ENCODE measurements around the gene TMPRSS2. TPM values are rescaled to one million over a fixed set of nuclear protein-coding genes. Genes with fewer than 3 reads are reported as not detected.

Gene TMPRSS2
- total RNA-seq, 1 donor from 2014 or later = not detected

DNA sequence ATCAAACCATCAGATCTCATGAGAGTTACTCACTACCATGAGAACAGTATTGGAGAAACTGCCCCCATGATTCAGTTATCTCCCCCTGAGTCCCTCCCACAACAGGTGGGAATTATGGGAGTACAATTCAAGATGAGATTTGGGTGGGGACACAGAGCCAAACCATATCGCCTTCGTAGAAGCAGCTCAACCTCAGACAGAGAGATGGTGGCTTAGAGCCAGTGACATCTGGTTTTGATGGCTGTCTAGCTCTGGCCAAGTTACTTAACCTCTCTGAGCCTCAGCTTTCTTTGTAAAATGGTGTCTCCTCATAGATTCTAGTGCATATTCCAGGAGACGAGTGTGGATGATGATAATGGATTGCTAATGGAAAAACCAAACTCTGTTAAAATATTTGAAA, 54.8 kb downstream of the TMPRSS2 start:
- no peak overlapping the region for H3K4me3 ChIP-seq
- H3K27ac ChIP-seq (replicated peaks) = no peak overlapping the region
- no peaks in the 10 kb centered on the region for H3K9me3 ChIP-seq (replicated peaks)
- H3K27me3 ChIP-seq (ENCODE audit: low read depth) = no peaks in the 10 kb centered on the region
- no peak for TF ChIP-seq CTCF (IDR thresholded peaks at IDR 0.05; ENCODE audit: borderline replicate concordance)
- intact Hi-C loops (cut with micrococcal nuclease) = no loop called here
- no peak for DNase-seq
- H3K36me3 ChIP-seq = peaks cover 77% of the 10 kb centered on the region
- no peaks in the 10 kb centered on the region for H3K4me1 ChIP-seq

DNA sequence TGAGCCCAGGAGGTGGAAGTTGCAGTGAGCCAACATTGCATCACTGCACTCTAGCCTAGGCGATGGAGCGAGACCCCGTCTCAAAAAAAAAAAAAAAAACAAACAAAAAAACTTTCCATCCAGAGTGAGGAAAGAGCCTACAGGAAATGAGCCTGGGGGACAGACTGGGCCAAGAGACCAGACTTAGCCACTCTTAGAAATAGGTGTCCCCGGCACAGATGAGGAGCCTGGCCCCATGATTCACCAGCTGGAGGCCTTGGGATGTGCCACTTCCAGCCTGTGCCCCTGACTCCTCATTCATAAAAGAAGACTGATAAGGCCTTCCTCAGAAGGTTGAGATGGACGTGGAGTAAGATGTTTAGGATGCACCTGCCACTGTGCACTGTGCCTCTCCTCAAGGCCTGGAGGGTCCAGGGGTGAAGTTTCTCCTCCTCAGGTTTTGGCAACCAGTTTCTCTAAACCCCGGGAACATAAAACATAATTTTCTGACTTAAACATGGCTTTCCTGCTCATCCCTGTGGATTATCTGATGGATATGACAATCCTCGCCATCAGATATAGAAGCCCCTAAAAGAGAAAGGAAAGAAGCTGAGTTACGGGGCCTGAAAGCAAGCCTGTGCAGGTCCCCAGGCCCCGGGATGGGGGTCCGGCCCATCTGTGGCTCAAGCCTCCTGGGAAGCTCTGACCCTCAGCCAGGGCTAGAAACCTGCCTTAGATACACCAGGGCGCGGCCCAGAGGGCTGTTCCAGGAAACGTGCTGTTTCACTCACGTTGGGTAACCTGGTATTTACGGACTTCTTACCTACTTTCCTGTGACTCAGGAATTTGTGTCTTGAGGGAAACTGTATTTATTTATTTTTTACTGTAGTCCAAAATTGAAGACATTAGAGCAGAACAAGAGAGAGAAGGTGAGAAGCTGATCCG, 55.9 kb downstream of the TMPRSS2 start:
- DNase-seq = no peak
- H3K36me3 ChIP-seq = peaks cover 76% of the 10 kb centered on the region
- intact Hi-C loops (cut with micrococcal nuclease) = no loop called here

DNA sequence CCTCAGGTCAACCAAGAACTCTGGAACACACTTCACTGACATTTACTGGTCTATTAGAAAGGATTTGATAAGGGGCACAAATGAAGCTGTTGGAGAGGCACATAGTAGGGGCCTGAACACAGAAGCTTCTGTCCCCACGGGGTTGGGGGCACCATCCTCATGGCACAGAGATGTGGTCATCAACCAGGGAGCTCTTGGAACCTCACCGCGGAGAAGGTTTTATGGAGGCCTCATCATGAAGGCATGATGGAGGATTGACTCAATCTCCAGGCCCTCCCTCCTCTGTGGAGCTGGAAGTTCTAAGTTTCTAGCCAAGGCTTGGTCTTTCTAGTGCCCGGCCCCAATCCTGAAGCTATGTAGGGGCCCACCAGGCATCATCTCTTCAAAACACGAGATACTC, 58.3 kb downstream of the TMPRSS2 start:
- intact Hi-C loops (cut with micrococcal nuclease) = no loop called here
- no peak for DNase-seq
- H3K4me1 ChIP-seq = no peaks in the 10 kb centered on the region
- TF ChIP-seq CTCF (IDR thresholded peaks at IDR 0.05; ENCODE audit: borderline replicate concordance) = no peak
- H3K9me3 ChIP-seq (replicated peaks) = no peaks in the 10 kb centered on the region
- no peak overlapping the region for H3K27ac ChIP-seq (replicated peaks)
- no peaks in the 10 kb centered on the region for H3K27me3 ChIP-seq (ENCODE audit: low read depth)
- no peak overlapping the region for H3K4me3 ChIP-seq
- peaks cover 79% of the 10 kb centered on the region for H3K36me3 ChIP-seq

More for the DNA sequence above, 55.9 kb downstream of the TMPRSS2 start:
- H3K27ac ChIP-seq (replicated peaks) = no peak overlapping the region
- H3K27me3 ChIP-seq (ENCODE audit: low read depth) = no peaks in the 10 kb centered on the region
- no peaks in the 10 kb centered on the region for H3K4me1 ChIP-seq
- no peaks in the 10 kb centered on the region for H3K9me3 ChIP-seq (replicated peaks)
- no peak overlapping the region for H3K4me3 ChIP-seq
- no peak for TF ChIP-seq CTCF (IDR thresholded peaks at IDR 0.05; ENCODE audit: borderline replicate concordance)

GRCh38 chr21:41447356-41447755, 60.6 kb downstream of the TMPRSS2 start:
- no peak for DNase-seq
- no peak for TF ChIP-seq CTCF (IDR thresholded peaks at IDR 0.05; ENCODE audit: borderline replicate concordance)

GRCh38 chr21:41446586-41446985, 61.4 kb downstream of the TMPRSS2 start:
- no peak for DNase-seq
- no peak overlapping the region for H3K27ac ChIP-seq (replicated peaks)
- peaks cover 76% of the 10 kb centered on the region for H3K36me3 ChIP-seq
- intact Hi-C loops (cut with micrococcal nuclease) = no loop called here
- TF ChIP-seq CTCF (IDR thresholded peaks at IDR 0.05; ENCODE audit: borderline replicate concordance) = no peak
- H3K9me3 ChIP-seq (replicated peaks) = no peaks in the 10 kb centered on the region
- no peaks in the 10 kb centered on the region for H3K27me3 ChIP-seq (ENCODE audit: low read depth)
- no peak overlapping the region for H3K4me3 ChIP-seq
- no peaks in the 10 kb centered on the region for H3K4me1 ChIP-seq

More at GRCh38 chr21:41447356-41447755, 60.6 kb downstream of the TMPRSS2 start:
- Histone ChIP-seq H3K4me1 (no peaks in the 10 kb centered on the region), H3K36me3 (peaks cover 78% of the 10 kb centered on the region), H3K27me3 (ENCODE audit: low read depth) (no peaks in the 10 kb centered on the region), H3K4me3 (no peak overlapping the region), H3K27ac (replicated peaks) (no peak overlapping the region), H3K9me3 (replicated peaks) (no peaks in the 10 kb centered on the region)
- intact Hi-C loops (cut with micrococcal nuclease) = no loop called here

Measured in left ventricle myocardium inferior (tissue), 1 donor.